Upper lobe of left lung (tissue), 6 donors: ENCODE data around the gene CRIP3. TPM values are rescaled to one million over a fixed set of nuclear protein-coding genes. Genes with fewer than 3 reads are reported as not detected.
A peak's percentile ranks its signal among the peaks of the same experiment; 100 is the strongest.

Source experiments
- ATAC-seq, 2 donors: fragments of 200-7000 bp; cut with Tn5 transposase; one replicate each; pipeline ENCODE4 v1.9.1; 2022; ENCODE audit warnings: mild to moderate bottlenecking in 2 of 2, moderate library complexity in 2 of 2; ENCODE audit not compliant: low FRiP score in 2 of 2
- DNase-seq, 2 donors: peaks; one replicate each; pipeline ENCODE4 v3.0.0-alpha.2; 2019 to 2020
- H3K27ac ChIP-seq, 4 donors: fragments of 200-600 bp; sonication (generic); one replicate each; pipeline ENCODE4 v1.5.1; 2016 to 2019
- H3K27me3 ChIP-seq, 4 donors: fragments of 200-600 bp; sonication (generic); one replicate each; pipeline ENCODE4 v1.5.1; 2017 to 2019
- H3K36me3 ChIP-seq, 4 donors: fragments of 200-600 bp; sonication (generic); one replicate each; pipeline ENCODE4 v1.5.1; 2016 to 2019
- H3K4me1 ChIP-seq, 4 donors: fragments of 200-600 bp; sonication (generic); one replicate each; pipeline ENCODE4 v1.5.1; 2018 to 2019
- H3K4me3 ChIP-seq, 4 donors: fragments of 200-600 bp; sonication (generic); one replicate each; pipeline ENCODE4 v1.5.1; 2017 to 2019; ENCODE audit warnings: mild to moderate bottlenecking in 2 of 4, moderate library complexity in 1 of 4
- H3K9me3 ChIP-seq, 4 donors: fragments of 200-600 bp; sonication (generic); one replicate each; pipeline ENCODE4 v1.5.1; 2018 to 2019
- CTCF ChIP-seq, 6 experiments: fragments of 450-650 bp in 4 of 6; fragments of 200-600 bp in 2 of 6; sonication (generic) in 2 of 6; IDR thresholded peaks; one replicate each; pipeline ENCODE4 v1.5.1; 2016 to 2019; ENCODE audit warnings: antibody characterized with exemption in 6 of 6
- EP300 ChIP-seq, 4 donors: sonication (generic); formaldehyde crosslinking; IDR thresholded peaks; one replicate each; pipeline ENCODE4 v1.5.1; 2017; ENCODE audit warnings: antibody characterized with exemption in 4 of 4, control low read depth in 2 of 4
- POLR2A ChIP-seq, 4 donors: fragments of 450-650 bp; IDR thresholded peaks; one replicate each; pipeline ENCODE4 v1.5.1; 2016 to 2017; ENCODE audit warnings: antibody characterized with exemption in 4 of 4, mild to moderate bottlenecking in 2 of 4
- POLR2AphosphoS5 ChIP-seq, 2 donors: sonication (generic); formaldehyde crosslinking; IDR thresholded peaks; one replicate each; pipeline ENCODE4 v1.5.1; 2017; ENCODE audit warnings: antibody characterized with exemption in 2 of 2
- WGBS, 2 donors: methylation state at CpG; one replicate each; pipeline ENCODE4 v1.1.5; 2017 to 2018; 5-methylcytosine and 5-hydroxymethylcytosine counted together
- total RNA-seq, 6 donors: library from RNA; depleted of rRNA in 4 of 6; stranded (reverse); fragments of >200 nt in 4 of 6; gene quantifications; one replicate each; pipeline versions ENCODE4 v1.1.0 to v1.2.1, GENCODE V29; 2016 to 2021
- donor health status: DM: no; HTN: no; CAD: no; lungs with moderate emphysema.
- donor health status: DM: no; HTN: yes; CAD: no; lungs with severe emphysema.

Gene CRIP3
- total RNA-seq, 6 donors from 2014 or later, result 1.5 TPM; not detected in 5

- Histone ChIP-seq H3K27ac (no peak overlapping the region), H3K36me3 (no peaks in the 10 kb centered on the region), H3K4me1 (peaks cover 0 to 10% (median 0%) of the 10 kb centered on the region in 4 donors), H3K9me3 (no peaks in the 10 kb centered on the region), H3K4me3 (no peak overlapping the region), H3K27me3 (peaks cover 0 to 14% (median 7%) of the 10 kb centered on the region in 4 donors)
- DNase-seq (peak in 1 of 2 donors; percentile 82), ATAC-seq (no peak)
- WGBS, 2 donors, result 14 to 15% methylated on average over 16 to 18 of the region's 83 CpGs
- TF ChIP-seq POLR2A (IDR thresholded peaks at IDR 0.05), result no peak
- no peak for TF ChIP-seq EP300 (IDR thresholded peaks at IDR 0.05)
- no peak for TF ChIP-seq CTCF (IDR thresholded peaks at IDR 0.05)
- no peak for TF ChIP-seq POLR2AphosphoS5 (IDR thresholded peaks at IDR 0.05)
Measured at GRCh38 chr6:43284991-43285781, 23.4 kb downstream of the CRIP3 start.

- Histone ChIP-seq H3K27me3 (peaks cover 0 to 14% (median 7%) of the 10 kb centered on the region in 4 donors), H3K4me3 (no peak overlapping the region), H3K27ac (no peak overlapping the region), H3K36me3 (no peaks in the 10 kb centered on the region), H3K9me3 (no peaks in the 10 kb centered on the region), H3K4me1 (peaks cover 0 to 10% (median 0%) of the 10 kb centered on the region in 4 donors)
- 90% methylated on average over 27 of the region's 27 CpGs; no CpG with 5 or more reads in 1 of the 2 donors for WGBS, 2 donors
- DNase-seq (peak in 1 of 2 donors; percentile 58), ATAC-seq (no peak)
- TF ChIP-seq EP300 (IDR thresholded peaks at IDR 0.05) (no peak), CTCF (IDR thresholded peaks at IDR 0.05) (no peak), POLR2AphosphoS5 (IDR thresholded peaks at IDR 0.05) (no peak)
Measured at GRCh38 chr6:43283905-43284304, 24.7 kb downstream of the CRIP3 start.

GRCh38 chr6:43283514-43283901 lies 25.1 kb downstream of the CRIP3 start:
- WGBS, 2 donors, result 81 to 93% methylated on average over 7 to 13 of the region's 18 CpGs
- TF ChIP-seq POLR2AphosphoS5 (IDR thresholded peaks at IDR 0.05) (no peak), POLR2A (IDR thresholded peaks at IDR 0.05) (no peak), EP300 (IDR thresholded peaks at IDR 0.05) (no peak), CTCF (IDR thresholded peaks at IDR 0.05) (no peak)
- peaks cover 0 to 10% (median 0%) of the 10 kb centered on the region in 4 donors for H3K4me1 ChIP-seq
- no peaks in the 10 kb centered on the region for H3K9me3 ChIP-seq
- H3K4me3 ChIP-seq, result no peak overlapping the region
- ATAC-seq (no peak), DNase-seq (peak in 1 of 2 donors; percentile 65)
- no peak overlapping the region for H3K27ac ChIP-seq
- no peaks in the 10 kb centered on the region for H3K36me3 ChIP-seq
- peaks cover 0 to 14% (median 7%) of the 10 kb centered on the region in 4 donors for H3K27me3 ChIP-seq

GRCh38 chr6:43282636-43283513 lies 25.8 kb downstream of the CRIP3 start:
- ATAC-seq, result no peak
- H3K27ac ChIP-seq, result no peak overlapping the region
- peaks cover 0 to 14% (median 7%) of the 10 kb centered on the region in 4 donors for H3K27me3 ChIP-seq
- H3K36me3 ChIP-seq, result no peaks in the 10 kb centered on the region
- H3K4me3 ChIP-seq, result no peak overlapping the region
- DNase-seq, result no peak
- 78 to 81% methylated on average over 20 to 32 of the region's 32 CpGs for WGBS, 2 donors
- peaks cover 0 to 10% (median 0%) of the 10 kb centered on the region in 4 donors for H3K4me1 ChIP-seq
- H3K9me3 ChIP-seq, result no peaks in the 10 kb centered on the region
- no peak for TF ChIP-seq CTCF (IDR thresholded peaks at IDR 0.05)
- no peak for TF ChIP-seq POLR2AphosphoS5 (IDR thresholded peaks at IDR 0.05)
- TF ChIP-seq POLR2A (IDR thresholded peaks at IDR 0.05), result no peak
- TF ChIP-seq EP300 (IDR thresholded peaks at IDR 0.05), result no peak
